RWPE1 (cell line): ENCODE results near the gene FXR1.

ENCODE experiments used
- CTCF ChIA-PET: fragments of 350-600 bp; sonication (Branson Sonifier 250); formaldehyde crosslinking; extraction: SDS; loops from one replicate; lab custom pipeline; 2021; lab: Yijun Ruan, JAX
- POLR2A ChIA-PET: fragments of 400-600 bp; formaldehyde crosslinking; extraction: SDS; loops from one replicate; lab custom pipeline; 2020; ENCODE audit warnings: antibody characterized with exemption; ENCODE audit not compliant: low non-redundant PET; lab: Yijun Ruan, JAX
- DNase-seq: peaks from one replicate; pipeline ENCODE4 v3.0.0; 2012; ENCODE audit warnings: low spot score
- H3K27ac ChIP-seq: fragments of 450-650 bp; 2 replicates; pipeline ENCODE4 v1.5.1; 2017
- TF ChIP-seq, protein P1 (sequence below): fragments of 450-650 bp; conservative IDR thresholded peaks from 2 replicates; pipeline ENCODE4 v1.5.1; 2017; ENCODE audit warnings: low read depth, mild to moderate bottlenecking

The FXR1 gene

DNA sequence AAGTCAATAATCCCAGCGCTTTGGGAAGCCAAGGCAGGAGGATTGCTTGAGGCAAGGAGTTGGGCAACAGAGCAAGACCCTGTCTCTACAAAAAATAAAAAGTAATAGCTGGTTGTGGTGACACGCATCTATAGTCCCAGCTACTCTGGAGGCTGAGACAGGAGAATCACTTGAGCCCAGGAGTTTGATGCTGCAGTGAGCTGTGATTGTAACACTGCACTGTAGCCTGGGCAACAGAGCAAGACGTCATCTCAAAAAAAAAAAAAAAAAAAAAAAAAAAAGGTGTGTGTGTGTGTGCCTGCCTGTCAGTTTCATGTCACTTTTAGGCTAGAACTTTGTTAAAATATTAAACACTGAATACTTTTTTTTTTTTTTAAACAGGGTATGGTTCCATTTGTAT lies 48.6 kb downstream of the FXR1 start:
- ChIA-PET POLR2A (no interaction called here), CTCF (no interaction called here)
- TF ChIP-seq, protein P1, sequence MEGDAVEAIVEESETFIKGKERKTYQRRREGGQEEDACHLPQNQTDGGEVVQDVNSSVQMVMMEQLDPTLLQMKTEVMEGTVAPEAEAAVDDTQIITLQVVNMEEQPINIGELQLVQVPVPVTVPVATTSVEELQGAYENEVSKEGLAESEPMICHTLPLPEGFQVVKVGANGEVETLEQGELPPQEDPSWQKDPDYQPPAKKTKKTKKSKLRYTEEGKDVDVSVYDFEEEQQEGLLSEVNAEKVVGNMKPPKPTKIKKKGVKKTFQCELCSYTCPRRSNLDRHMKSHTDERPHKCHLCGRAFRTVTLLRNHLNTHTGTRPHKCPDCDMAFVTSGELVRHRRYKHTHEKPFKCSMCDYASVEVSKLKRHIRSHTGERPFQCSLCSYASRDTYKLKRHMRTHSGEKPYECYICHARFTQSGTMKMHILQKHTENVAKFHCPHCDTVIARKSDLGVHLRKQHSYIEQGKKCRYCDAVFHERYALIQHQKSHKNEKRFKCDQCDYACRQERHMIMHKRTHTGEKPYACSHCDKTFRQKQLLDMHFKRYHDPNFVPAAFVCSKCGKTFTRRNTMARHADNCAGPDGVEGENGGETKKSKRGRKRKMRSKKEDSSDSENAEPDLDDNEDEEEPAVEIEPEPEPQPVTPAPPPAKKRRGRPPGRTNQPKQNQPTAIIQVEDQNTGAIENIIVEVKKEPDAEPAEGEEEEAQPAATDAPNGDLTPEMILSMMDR = no peak
- H3K27ac ChIP-seq = no peak overlapping the region
- no peak for DNase-seq

DNA sequence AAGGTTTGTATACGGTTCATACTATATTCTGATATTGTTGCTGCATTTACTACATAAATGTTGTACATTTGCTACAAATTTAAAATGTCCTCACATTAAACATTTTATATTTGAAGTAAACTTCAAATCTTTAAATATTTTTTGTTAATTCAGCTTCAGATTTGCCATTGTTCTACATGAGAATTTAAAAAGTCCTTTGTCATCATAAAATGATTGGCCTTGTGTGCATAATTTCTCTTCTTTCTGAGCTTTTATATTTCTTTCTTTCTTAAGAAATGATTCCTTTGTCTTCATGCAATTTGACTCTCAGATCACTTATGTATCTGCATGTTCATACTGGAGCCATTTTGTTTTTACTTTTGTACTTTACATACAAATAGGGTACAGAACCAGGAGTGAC lies 49.1 kb downstream of the FXR1 start:
- POLR2A ChIA-PET = no interaction called here
- no peak overlapping the region for H3K27ac ChIP-seq
- TF ChIP-seq, protein P1 = no peak
- DNase-seq = no peak
- CTCF ChIA-PET = interaction anchor here (0.8 kb wide), 1 partner anchor 13 kb away, joined by 3 read pairs; no protein-coding TSS in a partner anchor

DNA sequence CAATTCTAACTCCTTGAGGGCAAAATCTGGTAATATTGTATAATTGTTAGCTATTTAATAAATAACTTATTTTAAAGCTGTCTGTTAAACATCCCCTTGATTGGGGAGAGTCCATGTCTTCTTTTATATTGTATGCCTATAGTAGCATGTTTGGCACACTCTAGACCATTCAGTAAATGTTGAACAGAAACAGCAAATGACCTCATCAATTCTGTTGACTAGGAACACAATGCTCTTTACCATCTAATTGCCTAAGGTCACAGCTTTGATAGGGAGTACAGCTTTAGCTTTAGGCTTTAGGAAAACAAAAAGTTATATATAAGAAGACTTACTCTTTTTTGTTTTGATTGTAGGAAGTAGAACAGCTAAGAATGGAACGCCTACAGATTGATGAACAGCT lies 50.1 kb downstream of the FXR1 start:
- DNase-seq = no peak
- CTCF ChIA-PET = interaction anchor here (0.8 kb wide), 1 partner anchor 14 kb away, joined by 3 read pairs; no protein-coding TSS in a partner anchor
- H3K27ac ChIP-seq = no peak overlapping the region
- POLR2A ChIA-PET = no interaction called here
- TF ChIP-seq, protein P1 = no peak

DNA sequence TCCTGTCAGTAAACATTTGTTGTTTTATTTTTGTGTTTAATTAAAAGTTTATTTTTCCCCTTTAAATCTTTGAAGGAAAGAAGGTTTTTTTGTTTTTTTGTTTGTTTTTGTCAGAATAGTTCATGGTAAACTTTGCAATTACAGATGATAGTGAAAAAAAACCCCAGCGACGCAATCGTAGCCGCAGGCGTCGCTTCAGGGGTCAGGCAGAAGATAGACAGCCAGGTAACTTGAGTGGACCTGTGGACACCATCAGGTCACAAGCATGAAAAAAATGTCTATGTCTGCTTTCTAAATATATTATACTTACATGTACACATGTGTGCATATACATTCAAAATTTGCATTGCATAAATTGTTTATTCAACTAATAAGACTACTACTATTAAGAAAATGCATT lies 58.5 kb downstream of the FXR1 start:
- ChIA-PET CTCF (no interaction called here), POLR2A (no interaction called here)
- no peak overlapping the region for H3K27ac ChIP-seq
- no peak for DNase-seq
- TF ChIP-seq, protein P1 = no peak

DNA sequence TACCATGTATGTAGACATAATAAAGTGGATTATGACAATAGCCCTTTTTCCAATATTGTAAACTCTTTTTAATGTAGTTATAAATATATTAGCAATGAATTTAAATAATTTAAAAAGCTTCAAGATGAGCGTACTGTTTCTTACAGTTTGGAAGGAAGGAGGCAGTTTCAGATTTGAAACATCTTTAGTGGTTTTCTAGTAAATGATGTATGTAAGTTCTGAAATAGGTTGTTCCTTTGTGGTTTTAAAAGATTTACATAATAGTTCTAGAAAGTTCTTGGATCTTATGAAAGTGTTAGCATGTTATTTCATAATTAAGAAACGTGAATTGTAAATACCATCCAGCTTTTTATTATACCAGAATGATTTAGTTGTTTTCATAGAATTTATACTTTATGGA lies 61.1 kb downstream of the FXR1 start:
- no peak for DNase-seq
- TF ChIP-seq, protein P1 = no peak
- ChIA-PET CTCF (no interaction called here), POLR2A (no interaction called here)
- H3K27ac ChIP-seq = no peak overlapping the region

DNA sequence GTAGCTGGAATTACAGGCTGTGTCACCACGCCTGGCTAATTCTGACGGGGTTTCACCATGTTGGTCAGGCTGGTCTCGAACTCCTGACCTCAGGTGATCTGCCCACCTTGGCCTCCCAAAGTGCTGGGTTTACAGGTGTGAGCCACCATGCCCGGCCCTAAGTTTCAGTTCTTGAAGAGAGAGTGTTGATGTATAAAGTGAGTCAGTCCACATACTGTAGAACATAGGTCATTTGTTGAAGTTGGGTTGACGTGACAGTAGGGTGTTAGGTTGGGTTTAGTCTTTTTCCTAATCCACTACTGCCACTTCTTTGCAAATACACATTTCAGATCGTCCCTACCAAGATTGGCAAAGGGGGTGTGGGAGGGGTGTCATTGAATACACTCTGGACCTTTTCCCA lies 61.8 kb downstream of the FXR1 start:
- no peak overlapping the region for H3K27ac ChIP-seq
- ChIA-PET POLR2A (no interaction called here), CTCF (no interaction called here)
- TF ChIP-seq, protein P1 = no peak
- no peak for DNase-seq
